H1 (cell line): Measurements from ENCODE around the gene RAB11FIP3.

Source experiments
- CHD1 ChIP-seq: IDR thresholded peaks from 2 replicates; pipeline ENCODE4 v1.6.1; 2012; ENCODE audit warnings: low read depth, low read length, improper control_type of control experiment
- HDAC2 ChIP-seq, 2 experiments: fragments of 300-600 bp in 1 of 2; sonication (generic) in 1 of 2; IDR thresholded peaks; 2 replicates each; pipeline ENCODE4 v1.6.1; 2011 to 2012; ENCODE audit warnings: low read depth in 2 of 2, low read length in 2 of 2, mild to moderate bottlenecking in 2 of 2, moderate library complexity in 2 of 2, borderline replicate concordance in 1 of 2, inconsistent platforms in 1 of 2
- MAFK ChIP-seq: IDR thresholded peaks from 2 replicates; pipeline ENCODE4 v1.6.1; 2012; ENCODE audit warnings: low read depth, mild to moderate bottlenecking, improper control_type of control experiment, low read length
- RNF2 ChIP-seq: fragments of 200-900, 300-1000 bp; sonication (generic); IDR thresholded peaks from 2 replicates; pipeline ENCODE4 v1.7.1; 2016; ENCODE audit warnings: borderline replicate concordance, low read depth, mild to moderate bottlenecking, antibody characterized with exemption, low read length; ENCODE audit not compliant: poor library complexity, severe bottlenecking; ENCODE audit errors: missing control alignments
- TF ChIP-seq, protein P1 (sequence below), 3 experiments: IDR thresholded peaks; 1 replicate in 2 of 3; 2 replicates in 1 of 3; pipeline versions ENCODE4 v1.5.1 to v1.6.1; 2011; ENCODE audit warnings: low read length in 3 of 3, mild to moderate bottlenecking in 3 of 3, inconsistent platforms in 2 of 3, low read depth in 1 of 3, moderate library complexity in 1 of 3; ENCODE audit not compliant: insufficient read depth in 1 of 3; ENCODE audit errors: control extremely low read depth in 1 of 3
- TF ChIP-seq, protein P2 (sequence below): IDR thresholded peaks from 2 replicates; pipeline ENCODE4 v1.6.1; 2011; ENCODE audit warnings: low read length, improper control_type of control experiment

DNA sequence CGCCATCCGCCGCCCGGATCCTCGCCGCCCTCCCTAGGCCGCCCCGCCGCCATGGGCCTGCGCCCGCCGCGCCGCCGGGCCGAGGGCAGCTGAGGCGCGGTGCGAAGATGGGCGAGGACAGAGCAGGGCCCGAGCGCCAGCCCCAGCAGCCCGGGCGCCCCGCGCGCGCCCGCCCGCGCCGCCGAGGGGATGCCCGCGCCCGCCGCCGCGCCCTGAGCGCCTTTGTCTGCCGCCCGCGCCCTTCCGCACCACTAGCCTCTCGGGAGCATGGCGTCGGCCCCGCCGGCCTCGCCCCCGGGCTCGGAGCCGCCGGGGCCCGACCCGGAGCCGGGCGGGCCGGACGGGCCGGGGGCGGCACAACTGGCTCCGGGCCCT, 278 bp downstream of the RAB11FIP3 start:
- no peak for TF ChIP-seq RNF2
- TF ChIP-seq, protein P1, sequence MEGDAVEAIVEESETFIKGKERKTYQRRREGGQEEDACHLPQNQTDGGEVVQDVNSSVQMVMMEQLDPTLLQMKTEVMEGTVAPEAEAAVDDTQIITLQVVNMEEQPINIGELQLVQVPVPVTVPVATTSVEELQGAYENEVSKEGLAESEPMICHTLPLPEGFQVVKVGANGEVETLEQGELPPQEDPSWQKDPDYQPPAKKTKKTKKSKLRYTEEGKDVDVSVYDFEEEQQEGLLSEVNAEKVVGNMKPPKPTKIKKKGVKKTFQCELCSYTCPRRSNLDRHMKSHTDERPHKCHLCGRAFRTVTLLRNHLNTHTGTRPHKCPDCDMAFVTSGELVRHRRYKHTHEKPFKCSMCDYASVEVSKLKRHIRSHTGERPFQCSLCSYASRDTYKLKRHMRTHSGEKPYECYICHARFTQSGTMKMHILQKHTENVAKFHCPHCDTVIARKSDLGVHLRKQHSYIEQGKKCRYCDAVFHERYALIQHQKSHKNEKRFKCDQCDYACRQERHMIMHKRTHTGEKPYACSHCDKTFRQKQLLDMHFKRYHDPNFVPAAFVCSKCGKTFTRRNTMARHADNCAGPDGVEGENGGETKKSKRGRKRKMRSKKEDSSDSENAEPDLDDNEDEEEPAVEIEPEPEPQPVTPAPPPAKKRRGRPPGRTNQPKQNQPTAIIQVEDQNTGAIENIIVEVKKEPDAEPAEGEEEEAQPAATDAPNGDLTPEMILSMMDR (IDR thresholded peaks at IDR 0.05; ENCODE audit: control extremely low read depth in 1 of 3, insufficient read depth in 1 of 3, low read depth in 1 of 3, low read length in 3 of 3), result no peak
- no peak for TF ChIP-seq HDAC2 (IDR thresholded peaks at IDR 0.05; ENCODE audit: borderline replicate concordance in 1 of 2, low read depth in 2 of 2, low read length in 2 of 2)
- TF ChIP-seq, protein P2, sequence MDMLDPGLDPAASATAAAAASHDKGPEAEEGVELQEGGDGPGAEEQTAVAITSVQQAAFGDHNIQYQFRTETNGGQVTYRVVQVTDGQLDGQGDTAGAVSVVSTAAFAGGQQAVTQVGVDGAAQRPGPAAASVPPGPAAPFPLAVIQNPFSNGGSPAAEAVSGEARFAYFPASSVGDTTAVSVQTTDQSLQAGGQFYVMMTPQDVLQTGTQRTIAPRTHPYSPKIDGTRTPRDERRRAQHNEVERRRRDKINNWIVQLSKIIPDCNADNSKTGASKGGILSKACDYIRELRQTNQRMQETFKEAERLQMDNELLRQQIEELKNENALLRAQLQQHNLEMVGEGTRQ, result no peak
- TF ChIP-seq CHD1, result no peak
- TF ChIP-seq MAFK, result no peak
